AG20443 (cell line): ENCODE data around the gene SLC39A3.
A peak's percentile ranks its signal among the peaks of the same experiment; 100 is the strongest.
"Not testable (repeated sequence)": the region's sequence is repeated elsewhere in the genome, so short reads cannot be mapped to it uniquely, and the experiment has no call there.

ENCODE experiments used
- DNase-seq: peaks from one replicate; pipeline ENCODE4 v3.0.0; 2012; ENCODE audit warnings: low spot score, mixed read lengths

SLC39A3 gene

DNA sequence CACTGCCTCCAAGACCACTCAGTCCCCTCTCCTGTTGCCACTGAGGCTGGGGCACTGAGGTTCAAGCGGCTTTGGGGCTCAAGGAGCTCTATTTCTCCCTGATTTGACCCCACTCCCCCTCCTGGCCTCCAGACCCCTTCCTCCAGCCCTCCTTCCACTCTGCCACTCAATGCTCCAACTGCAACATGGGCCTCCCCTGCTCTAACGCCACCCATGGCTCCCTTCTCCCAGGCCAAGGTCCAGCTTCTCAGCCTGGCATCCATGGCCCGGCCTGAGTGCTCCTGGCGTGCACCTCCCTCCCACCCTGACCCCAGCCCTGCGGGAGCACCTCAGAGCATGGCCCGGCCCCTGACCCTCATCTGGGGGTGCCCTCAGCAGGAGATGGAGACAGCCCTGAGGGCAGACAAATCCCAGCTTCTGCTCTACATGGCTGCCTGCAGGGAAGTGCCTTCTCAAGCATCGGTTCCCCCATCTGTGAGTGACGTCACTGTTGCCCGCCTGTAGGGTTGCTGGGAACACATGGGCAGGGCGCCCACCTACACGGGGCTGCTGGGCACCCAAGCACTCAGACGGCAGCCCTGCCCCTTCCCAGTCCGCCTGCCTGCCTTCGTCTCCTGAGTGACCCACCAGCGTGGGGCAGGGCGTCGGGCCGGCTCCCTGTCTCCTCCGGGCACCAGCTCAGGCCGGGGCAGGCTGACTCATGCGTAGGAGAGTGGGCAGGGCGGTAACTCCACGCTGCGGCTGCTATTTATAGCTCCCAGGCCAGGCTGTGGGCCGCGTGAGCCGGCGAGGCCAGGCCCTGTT, 17.1 kb downstream of the SLC39A3 start:
- peak; percentile 97 for DNase-seq

- DNase-seq, result no peak
Measured at GRCh38 chr19:2721570-2722540, 18.0 kb downstream of the SLC39A3 start.

GRCh38 chr19:2720777-2721569, 18.8 kb downstream of the SLC39A3 start, which contains the start of gene DIRAS1:
Gene DIRAS1 (minus strand): TSS chr19:2721372. CDS start chr19:2717806, 3,566 bp downstream.
- peak; percentile 63 for DNase-seq

GRCh38 chr19:2719920-2720776, 19.7 kb downstream of the SLC39A3 start:
- peak; percentile 75 for DNase-seq

GRCh38 chr19:2719232-2719735, 20.5 kb downstream of the SLC39A3 start:
- DNase-seq, result no peak

DNA sequence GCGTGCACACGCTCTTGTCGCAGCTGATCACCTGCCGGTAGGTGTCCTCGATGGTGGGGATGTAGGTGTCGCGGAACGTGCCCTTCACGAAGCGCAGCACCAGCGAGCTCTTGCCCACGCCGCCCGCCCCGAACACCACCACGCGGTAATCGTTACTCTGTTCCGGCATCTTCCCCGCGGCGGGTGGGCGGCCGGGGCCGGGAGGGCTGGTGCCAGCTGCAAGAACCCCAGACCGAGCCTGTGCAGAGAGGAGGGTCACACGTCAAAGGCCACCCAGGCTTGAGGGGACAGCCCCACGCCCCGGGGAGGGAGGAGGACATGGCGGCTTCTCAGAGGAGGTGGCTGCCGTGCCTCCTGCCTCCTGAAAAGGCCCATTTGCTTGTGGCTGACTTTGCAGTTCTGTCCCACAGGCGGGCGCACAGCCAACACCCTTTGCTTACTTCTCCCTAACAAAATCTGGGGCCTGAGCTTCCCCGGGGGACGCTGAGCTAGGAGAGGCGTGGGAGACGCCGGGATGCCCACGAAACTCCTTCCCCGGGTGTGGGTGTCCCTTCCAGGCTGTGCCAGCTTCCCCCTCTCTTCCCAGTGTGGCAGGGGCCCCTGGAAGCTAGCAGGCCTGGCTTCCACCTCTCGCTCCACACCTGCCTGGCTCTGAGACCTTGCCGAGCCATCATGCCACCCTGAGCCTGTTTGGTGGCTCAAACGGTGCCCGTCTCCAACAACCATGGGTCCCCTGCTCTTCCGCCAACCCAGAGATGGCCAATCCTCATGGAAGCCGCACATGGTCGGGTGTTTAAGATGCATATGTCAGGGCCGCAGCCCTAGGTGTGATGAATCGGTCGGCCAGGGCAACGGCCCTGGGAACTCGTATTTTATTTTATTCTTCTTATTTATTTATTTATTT, 21.9 kb downstream of the SLC39A3 start:
- DNase-seq, result no peak

- no peak for DNase-seq
Measured at GRCh38 chr19:2716722-2717637, 22.8 kb downstream of the SLC39A3 start.

DNA sequence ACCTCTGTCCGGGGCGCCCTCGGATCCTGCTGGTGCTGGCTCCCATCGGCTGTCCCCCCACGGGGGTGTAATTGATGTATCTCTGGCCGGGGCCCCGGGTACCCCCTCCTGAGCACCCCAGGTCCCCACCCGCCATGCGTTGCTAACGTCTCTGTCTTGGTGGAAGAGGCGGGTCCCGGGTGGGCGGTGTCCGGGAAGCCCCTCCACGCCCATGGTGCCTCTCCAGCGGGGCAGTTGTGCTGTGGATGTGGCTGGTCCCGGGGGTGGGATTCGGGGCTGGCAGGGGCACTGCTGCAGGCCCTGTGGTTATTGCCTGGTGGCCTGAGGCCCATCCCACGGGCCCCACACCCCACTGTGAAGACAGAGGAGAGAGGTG, 23.6 kb downstream of the SLC39A3 start:
- no peak for DNase-seq

DNA sequence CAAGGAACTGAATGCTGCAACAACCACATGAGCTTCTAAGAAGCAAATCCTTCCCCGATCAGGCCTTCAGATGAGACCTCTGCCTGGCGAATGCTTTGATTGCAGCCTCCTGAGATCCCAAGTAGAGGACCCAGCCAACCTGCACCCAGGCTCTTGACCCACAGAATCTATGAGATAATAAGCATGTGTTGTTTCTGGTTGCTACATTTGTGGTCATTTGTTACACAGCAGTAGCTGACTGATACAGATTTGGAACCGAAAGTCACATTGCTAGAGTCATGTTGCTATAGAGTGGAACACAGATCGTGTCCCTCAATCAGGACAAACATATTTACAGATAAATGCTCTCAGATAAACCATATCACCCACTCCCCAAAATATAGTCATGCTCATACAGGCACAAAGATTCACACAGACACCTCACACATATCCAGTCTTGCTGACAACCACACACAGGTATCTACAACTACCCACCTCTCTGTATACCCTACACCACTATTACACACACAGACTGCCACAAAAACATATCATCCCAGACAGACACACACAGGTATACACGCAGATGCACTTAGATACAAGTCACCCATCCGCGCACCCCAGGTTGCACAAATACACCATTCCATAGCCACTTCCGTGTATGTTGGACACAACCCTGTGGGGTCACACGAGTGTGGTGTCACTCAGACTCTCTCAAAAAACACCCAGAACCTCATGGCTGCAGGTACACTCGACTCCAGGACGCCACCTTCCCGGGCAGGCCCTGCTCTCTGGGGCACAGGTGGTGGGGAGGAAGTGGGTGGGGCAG, 24.1 kb downstream of the SLC39A3 start:
- DNase-seq, result no peak

GRCh38 chr19:2714531-2715269, 25.1 kb downstream of the SLC39A3 start:
- DNase-seq, result no peak

GRCh38 chr19:2714102-2714501, 25.7 kb downstream of the SLC39A3 start:
- not testable (repeated sequence) for DNase-seq

- not testable (repeated sequence) for DNase-seq
Measured at GRCh38 chr19:2713170-2713569, 26.6 kb downstream of the SLC39A3 start.

DNA sequence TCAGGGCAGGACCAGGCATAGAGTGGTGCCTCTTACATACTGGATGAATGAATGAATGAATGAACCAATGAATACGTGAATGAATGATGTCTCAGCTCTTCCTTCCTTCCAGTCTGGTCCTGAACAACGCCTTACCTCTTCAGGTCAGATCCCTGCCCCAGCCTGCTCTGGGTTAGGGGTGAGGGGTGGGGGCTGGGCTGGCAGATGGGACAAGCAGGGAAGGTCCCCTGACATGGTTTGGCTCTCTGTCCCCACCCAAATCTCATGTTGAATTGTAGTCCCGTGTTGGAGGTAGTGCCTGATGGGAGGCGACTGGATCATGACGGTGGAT, 28.0 kb downstream of the SLC39A3 start:
- no peak for DNase-seq

GRCh38 chr19:2711172-2711874, 28.5 kb downstream of the SLC39A3 start:
- peak; percentile 50 for DNase-seq

- no peak for DNase-seq
Measured at GRCh38 chr19:2706251-2706650, 33.6 kb downstream of the SLC39A3 start.

DNA sequence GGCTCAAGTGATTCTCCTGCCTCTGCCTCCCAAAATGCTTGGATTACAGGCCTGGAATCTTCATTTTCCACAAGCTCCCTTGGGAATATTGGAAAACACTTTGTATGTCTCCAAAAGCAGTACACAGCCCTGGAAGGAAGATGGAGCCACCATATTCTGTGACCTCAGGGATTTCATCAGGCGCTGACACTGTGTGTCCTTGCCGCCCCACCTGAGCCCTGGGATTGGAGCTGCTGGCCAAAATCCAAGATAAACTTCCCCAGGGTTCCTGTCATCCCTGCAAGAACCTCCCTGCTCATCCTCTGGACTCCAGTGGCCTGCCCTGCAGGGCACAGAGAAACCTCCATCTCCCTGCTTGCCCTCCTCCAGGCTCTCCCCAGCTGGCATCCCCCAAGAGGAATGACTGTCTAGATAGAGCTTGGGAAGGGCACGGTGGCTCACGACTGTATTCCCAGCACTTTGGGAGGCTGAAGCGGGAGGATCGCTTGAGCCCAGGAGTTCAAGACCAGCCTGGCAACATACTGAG, 36.1 kb downstream of the SLC39A3 start:
- DNase-seq, result no peak
